D721Med (cell line): ENCODE results near the gene NDUFB6.

Experiments used
- DNase-seq: peaks from one replicate; pipeline ENCODE4 v3.0.0; 2011; ENCODE audit warnings: low spot score; ENCODE audit not compliant: insufficient read length
- FAIRE-seq: peaks from 2 replicates; lab custom pipeline; 2011; peaks lifted over from hg19 to GRCh38; lab: Jason Lieb, UNC
- TF ChIP-seq, protein P1 (sequence below): IDR thresholded peaks from 2 replicates; pipeline ENCODE4 v1.5.1; 2012; ENCODE audit warnings: mild to moderate bottlenecking, control low read depth; ENCODE audit not compliant: insufficient read depth; ENCODE audit errors: missing control alignments

The NDUFB6 gene

DNA sequence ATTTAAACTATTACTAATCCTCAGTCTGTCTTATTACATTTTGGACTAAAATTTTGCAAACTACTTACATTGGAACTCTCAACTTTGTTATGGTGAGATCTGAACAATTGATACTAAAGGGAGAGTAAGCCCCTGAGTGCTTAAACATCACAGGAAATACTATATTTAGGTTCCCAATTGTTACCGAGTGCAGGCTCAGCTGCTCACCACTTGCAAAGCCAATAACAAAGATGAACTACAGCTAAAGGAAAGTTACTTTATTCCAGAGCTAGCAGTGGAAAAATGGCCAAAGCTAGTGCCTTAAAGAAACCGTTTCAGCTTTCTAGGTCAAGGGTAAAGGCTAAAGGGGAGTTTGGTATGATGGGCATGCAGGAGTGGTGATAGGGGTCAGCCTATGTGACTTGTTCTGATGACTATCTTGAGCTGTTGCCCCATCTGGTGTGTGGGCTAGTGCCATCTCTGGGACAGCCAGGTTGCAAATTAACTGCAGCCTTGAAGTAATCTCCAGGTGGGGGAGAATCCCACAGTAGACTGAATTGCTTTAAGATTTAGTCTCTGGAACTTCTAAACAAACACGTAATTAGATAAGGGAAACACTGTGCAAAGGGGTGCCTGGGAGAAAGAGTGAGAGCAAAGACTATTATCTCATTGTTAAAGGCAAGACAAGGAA lies 7.8 kb upstream of the NDUFB6 start:
- no peak for FAIRE-seq
- no peak for DNase-seq
- TF ChIP-seq, protein P1, sequence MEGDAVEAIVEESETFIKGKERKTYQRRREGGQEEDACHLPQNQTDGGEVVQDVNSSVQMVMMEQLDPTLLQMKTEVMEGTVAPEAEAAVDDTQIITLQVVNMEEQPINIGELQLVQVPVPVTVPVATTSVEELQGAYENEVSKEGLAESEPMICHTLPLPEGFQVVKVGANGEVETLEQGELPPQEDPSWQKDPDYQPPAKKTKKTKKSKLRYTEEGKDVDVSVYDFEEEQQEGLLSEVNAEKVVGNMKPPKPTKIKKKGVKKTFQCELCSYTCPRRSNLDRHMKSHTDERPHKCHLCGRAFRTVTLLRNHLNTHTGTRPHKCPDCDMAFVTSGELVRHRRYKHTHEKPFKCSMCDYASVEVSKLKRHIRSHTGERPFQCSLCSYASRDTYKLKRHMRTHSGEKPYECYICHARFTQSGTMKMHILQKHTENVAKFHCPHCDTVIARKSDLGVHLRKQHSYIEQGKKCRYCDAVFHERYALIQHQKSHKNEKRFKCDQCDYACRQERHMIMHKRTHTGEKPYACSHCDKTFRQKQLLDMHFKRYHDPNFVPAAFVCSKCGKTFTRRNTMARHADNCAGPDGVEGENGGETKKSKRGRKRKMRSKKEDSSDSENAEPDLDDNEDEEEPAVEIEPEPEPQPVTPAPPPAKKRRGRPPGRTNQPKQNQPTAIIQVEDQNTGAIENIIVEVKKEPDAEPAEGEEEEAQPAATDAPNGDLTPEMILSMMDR: no peak

DNA sequence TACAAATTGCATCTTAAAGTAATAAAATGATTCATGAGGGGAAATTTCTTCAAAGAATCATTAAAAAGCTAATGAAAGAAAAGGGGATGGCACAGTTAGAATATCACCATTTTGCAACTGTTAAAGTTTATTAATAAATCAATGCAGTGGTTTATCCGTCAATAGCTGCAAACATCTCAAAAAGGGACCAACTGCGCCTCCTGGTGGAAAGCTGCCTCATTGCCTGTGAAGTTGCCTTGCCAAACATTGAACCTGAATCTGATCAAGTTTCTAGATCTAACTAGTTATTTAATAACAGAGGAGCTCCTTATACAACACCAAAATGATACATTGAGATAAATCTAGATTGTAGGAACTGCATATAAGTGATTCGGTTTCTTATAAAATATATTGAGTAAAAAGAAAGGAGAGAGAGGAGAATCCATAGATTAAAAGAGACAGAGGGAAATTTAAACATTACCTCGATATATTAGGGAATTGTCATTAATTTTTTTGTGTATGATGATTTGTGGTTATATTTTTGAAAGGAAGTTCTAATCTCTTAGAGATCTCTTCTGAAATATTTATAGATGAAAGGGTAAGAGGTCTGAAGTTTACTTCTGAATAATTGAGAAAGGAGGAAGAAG lies 6.9 kb upstream of the NDUFB6 start:
- DNase-seq (no peak), FAIRE-seq (no peak)
- TF ChIP-seq, protein P1: peak; percentile 97

DNA sequence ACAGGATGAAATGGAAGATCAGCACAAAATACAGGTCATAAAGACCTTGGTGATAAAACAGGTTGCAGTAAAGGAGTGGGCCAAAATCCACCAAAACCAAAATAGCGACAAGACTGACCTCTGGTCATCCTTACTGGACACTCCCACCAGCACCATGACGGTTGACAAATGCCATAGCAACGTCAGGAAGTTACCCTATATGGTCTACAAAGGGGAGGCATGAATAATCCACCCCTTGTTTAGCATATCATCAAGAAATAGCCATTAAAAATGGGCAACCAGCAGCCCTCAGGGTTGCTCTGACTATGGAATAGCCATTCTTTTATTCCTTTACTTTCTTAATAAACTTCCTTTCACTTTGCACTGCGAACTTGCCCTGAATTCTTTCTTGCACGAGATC lies 6.0 kb upstream of the NDUFB6 start:
- DNase-seq: no peak
- FAIRE-seq: no peak
- TF ChIP-seq, protein P1: no peak

DNA sequence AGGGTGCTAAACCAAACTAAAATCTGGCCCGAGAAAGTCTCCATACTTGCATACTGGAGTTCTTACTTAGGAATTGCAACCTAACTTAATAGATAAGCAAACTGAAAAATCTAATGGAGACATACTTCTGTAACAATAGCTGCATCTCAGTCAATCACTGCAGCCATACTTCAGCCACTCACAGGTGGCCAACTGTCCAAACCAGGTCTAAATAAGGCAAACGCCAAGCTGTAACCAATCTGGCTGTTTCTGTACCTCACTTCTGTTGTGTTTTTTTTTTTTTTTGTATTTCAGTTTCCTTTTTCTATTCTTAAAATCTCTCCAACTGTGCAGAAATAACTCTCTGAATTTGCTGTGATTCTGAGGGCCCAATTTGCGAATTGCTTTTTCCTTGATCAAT lies 4.4 kb upstream of the NDUFB6 start:
- DNase-seq: no peak

DNA sequence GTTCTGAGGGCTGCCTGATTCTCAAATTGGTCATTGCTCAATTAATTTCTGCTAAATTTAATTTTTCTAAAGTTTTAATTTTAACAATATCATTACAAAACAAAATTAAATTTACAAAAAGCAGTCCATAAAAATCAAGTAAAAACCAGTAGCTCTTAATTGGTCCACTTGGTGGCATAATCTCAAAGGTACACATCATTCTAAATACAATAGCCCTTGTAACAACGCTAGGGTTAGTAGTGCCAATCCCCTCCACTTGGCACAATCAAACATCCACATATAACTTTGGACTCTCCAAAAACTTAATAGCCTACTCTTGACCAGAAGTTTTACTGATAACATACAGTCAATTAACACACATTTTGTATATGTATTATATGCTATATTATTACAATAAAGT lies 1.9 kb upstream of the NDUFB6 start:
- FAIRE-seq: no peak
- DNase-seq: no peak
- TF ChIP-seq, protein P1: no peak

More for the DNA sequence above, 4.4 kb upstream of the NDUFB6 start:
- FAIRE-seq: no peak
- TF ChIP-seq, protein P1: no peak

DNA sequence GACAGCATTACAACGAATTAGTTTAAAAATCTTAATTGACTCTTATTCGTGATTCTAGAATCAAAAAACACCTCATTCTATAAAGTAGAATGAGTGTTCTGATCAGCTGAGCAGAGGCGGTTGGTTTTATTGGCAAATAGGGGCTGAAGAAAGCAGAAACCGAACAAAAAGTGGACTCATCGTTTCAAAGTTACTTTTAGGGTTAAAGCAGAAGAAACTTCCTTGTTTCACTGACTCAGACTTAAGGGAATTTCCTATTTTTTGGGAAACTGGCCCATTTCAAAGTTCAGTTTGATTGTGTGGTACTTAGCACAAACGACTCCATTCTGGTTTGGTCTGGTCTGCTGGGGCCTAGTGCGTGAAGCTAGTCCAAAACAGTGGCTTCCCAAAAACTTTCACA lies 862 bp upstream of the NDUFB6 start:
- FAIRE-seq: no peak
- TF ChIP-seq, protein P1: no peak
- no peak for DNase-seq
